ENCODE results near the gene SRSF10.
"Not testable (repeated sequence)": the region's sequence is repeated elsewhere in the genome, so short reads cannot be mapped to it uniquely, and the experiment has no call there.

SRSF10 gene

GRCh38 chr1:23979881-23980727 lies at the start of gene SRSF10:
Gene SRSF10 (minus strand): TSS chr1:23980327. CDS start chr1:23980255, 72 bp downstream.
- DNase-seq (ENCODE audit: low read depth, low spot score), result peak; percentile 96

GRCh38 chr1:24027838-24028468 lies 47.8 kb upstream of the SRSF10 start:
- no peak for DNase-seq (ENCODE audit: low read depth, low spot score)

GRCh38 chr1:24022581-24023361 lies 42.6 kb upstream of the SRSF10 start:
- no peak for DNase-seq (ENCODE audit: low read depth, low spot score)

GRCh38 chr1:24021403-24022266 lies 41.5 kb upstream of the SRSF10 start:
- DNase-seq (ENCODE audit: low read depth, low spot score), result no peak

GRCh38 chr1:24020470-24020869 lies 40.3 kb upstream of the SRSF10 start:
- no peak for DNase-seq (ENCODE audit: low read depth, low spot score)

- DNase-seq (ENCODE audit: low read depth, low spot score), result no peak
Observed at GRCh38 chr1:24020025-24020424, 39.9 kb upstream of the SRSF10 start.

GRCh38 chr1:24018611-24019580 lies 38.8 kb upstream of the SRSF10 start:
- DNase-seq (ENCODE audit: low read depth, low spot score), result peak; percentile 93

- no peak for DNase-seq (ENCODE audit: low read depth, low spot score)
Observed at GRCh38 chr1:24015221-24016210, 35.4 kb upstream of the SRSF10 start.

- DNase-seq (ENCODE audit: low read depth, low spot score), result not testable (repeated sequence)
Observed at GRCh38 chr1:24012878-24013277, 32.8 kb upstream of the SRSF10 start.

GRCh38 chr1:24010650-24011049 lies 30.5 kb upstream of the SRSF10 start:
- no peak for DNase-seq (ENCODE audit: low read depth, low spot score)

- no peak for DNase-seq (ENCODE audit: low read depth, low spot score)
Observed at GRCh38 chr1:24009406-24009805, 29.3 kb upstream of the SRSF10 start.

- not testable (repeated sequence) for DNase-seq (ENCODE audit: low read depth, low spot score)
Observed at GRCh38 chr1:24008574-24009184, 28.6 kb upstream of the SRSF10 start.

GRCh38 chr1:24007079-24007478 lies 27.0 kb upstream of the SRSF10 start:
- no peak for DNase-seq (ENCODE audit: low read depth, low spot score)

GRCh38 chr1:24005163-24005562 lies 25.0 kb upstream of the SRSF10 start:
- no peak for DNase-seq (ENCODE audit: low read depth, low spot score)

GRCh38 chr1:24004132-24004531 lies 24.0 kb upstream of the SRSF10 start:
- DNase-seq (ENCODE audit: low read depth, low spot score), result no peak

GRCh38 chr1:24003331-24003972 lies 23.3 kb upstream of the SRSF10 start:
- DNase-seq (ENCODE audit: low read depth, low spot score), result no peak

- no peak for DNase-seq (ENCODE audit: low read depth, low spot score)
Observed at GRCh38 chr1:24002695-24003094, 22.6 kb upstream of the SRSF10 start.

GRCh38 chr1:23999156-23999671 lies 19.1 kb upstream of the SRSF10 start:
- no peak for DNase-seq (ENCODE audit: low read depth, low spot score)

Measured in brain pericyte (primary cell).